ENCODE results near the gene EMC8. TPM values are rescaled to one million over a fixed set of nuclear protein-coding genes. Genes with fewer than 3 reads are reported as not detected.

Gene EMC8
- total RNA-seq, 1 donor from 2014 or later = 49.5 TPM

GRCh38 chr16:85783441-85783840 is 15.9 kb downstream of the EMC8 start:
- Mint-ChIP-seq H3K4me3 (no peak overlapping the region), H3K27ac (no peak overlapping the region), H3K4me1 (ENCODE audit: low read depth) (peaks cover 6% of the 10 kb centered on the region), H3K9me3 (no peaks in the 10 kb centered on the region), H3K27me3 (ENCODE audit: insufficient read depth) (no peaks in the 10 kb centered on the region), H3K36me3 (ENCODE audit: low read depth) (peaks cover 30% of the 10 kb centered on the region)
- intact Hi-C loops (cut with micrococcal nuclease) = no loop called here
- DNase-seq (ENCODE audit: low spot score) = no peak

DNA sequence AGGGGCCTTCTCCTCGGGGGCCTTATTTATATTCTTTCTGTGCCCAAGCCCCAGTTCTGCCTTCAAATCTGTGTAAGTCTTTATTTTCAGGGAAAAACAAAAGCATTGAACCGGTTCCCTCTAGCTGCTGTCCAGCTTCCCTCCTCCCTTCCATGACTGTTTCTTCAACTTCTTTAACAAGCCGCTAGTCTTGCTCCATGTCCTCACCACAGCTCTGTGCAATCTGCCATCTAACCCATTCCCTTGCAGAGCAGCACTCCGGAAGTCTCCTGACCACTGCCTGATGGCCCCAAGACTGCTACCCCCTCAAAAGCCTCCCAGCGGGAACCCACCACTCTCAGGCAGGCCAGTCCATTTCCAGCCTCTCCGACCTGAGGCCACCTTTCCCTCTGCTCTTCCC is 16.9 kb downstream of the EMC8 start:
- peaks cover 6% of the 10 kb centered on the region for H3K4me1 Mint-ChIP-seq (ENCODE audit: low read depth)
- no peak for DNase-seq (ENCODE audit: low spot score)
- peaks cover 31% of the 10 kb centered on the region for H3K36me3 Mint-ChIP-seq (ENCODE audit: low read depth)
- H3K27me3 Mint-ChIP-seq (ENCODE audit: insufficient read depth) = no peaks in the 10 kb centered on the region
- no peak overlapping the region for H3K4me3 Mint-ChIP-seq
- intact Hi-C loops (cut with micrococcal nuclease) = no loop called here
- no peaks in the 10 kb centered on the region for H3K9me3 Mint-ChIP-seq
- no peak overlapping the region for H3K27ac Mint-ChIP-seq

DNA sequence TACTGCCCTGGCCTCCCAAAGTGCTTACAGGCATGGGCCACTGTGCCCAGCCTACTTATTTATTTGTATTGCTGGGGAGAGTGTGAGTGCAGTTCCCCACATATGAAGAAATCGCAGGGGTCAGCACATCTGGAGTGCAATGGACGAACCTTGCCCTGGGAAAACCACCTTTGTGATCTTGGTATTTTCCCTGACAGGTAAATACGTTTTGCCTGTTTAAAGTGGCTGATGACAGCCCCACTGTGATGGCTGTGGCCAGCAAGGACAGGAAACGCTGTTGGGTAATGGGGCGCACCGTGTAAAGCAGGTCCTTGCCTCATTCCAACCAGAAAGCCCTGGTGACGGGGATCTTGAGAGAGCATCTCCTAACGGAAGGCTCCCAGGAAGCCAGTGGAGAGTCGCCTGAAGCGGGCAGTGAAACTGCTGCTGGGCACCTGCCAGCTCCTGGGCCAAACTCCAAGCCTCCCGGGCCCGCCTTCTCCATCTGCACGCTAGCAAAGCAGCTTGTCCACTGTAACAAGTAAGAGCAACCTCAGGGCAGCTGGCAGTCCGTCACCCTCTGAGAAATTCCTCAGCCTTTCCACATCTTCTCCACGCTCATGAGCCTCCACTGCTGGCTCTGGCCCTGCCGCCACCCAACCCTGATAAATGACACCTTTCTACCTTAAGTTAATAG is 17.5 kb downstream of the EMC8 start:
- no peak overlapping the region for H3K27ac Mint-ChIP-seq

GRCh38 chr16:85781156-85781555 is 18.2 kb downstream of the EMC8 start:
- no peak for DNase-seq (ENCODE audit: low spot score)
- H3K27me3 Mint-ChIP-seq (ENCODE audit: insufficient read depth) = no peaks in the 10 kb centered on the region
- intact Hi-C loops (cut with micrococcal nuclease) = no loop called here
- H3K36me3 Mint-ChIP-seq (ENCODE audit: low read depth) = peaks cover 28% of the 10 kb centered on the region
- H3K4me1 Mint-ChIP-seq (ENCODE audit: low read depth) = peaks cover 6% of the 10 kb centered on the region
- H3K4me3 Mint-ChIP-seq = no peak overlapping the region
- H3K27ac Mint-ChIP-seq = no peak overlapping the region
- no peaks in the 10 kb centered on the region for H3K9me3 Mint-ChIP-seq

More for the DNA sequence above, 17.5 kb downstream of the EMC8 start:
- H3K27me3 Mint-ChIP-seq (ENCODE audit: insufficient read depth) = no peaks in the 10 kb centered on the region
- H3K36me3 Mint-ChIP-seq (ENCODE audit: low read depth) = peaks cover 29% of the 10 kb centered on the region
- no peak overlapping the region for H3K4me3 Mint-ChIP-seq
- no peaks in the 10 kb centered on the region for H3K9me3 Mint-ChIP-seq
- H3K4me1 Mint-ChIP-seq (ENCODE audit: low read depth) = peaks cover 6% of the 10 kb centered on the region
- intact Hi-C loops (cut with micrococcal nuclease) = no loop called here
- no peak for DNase-seq (ENCODE audit: low spot score)

DNA sequence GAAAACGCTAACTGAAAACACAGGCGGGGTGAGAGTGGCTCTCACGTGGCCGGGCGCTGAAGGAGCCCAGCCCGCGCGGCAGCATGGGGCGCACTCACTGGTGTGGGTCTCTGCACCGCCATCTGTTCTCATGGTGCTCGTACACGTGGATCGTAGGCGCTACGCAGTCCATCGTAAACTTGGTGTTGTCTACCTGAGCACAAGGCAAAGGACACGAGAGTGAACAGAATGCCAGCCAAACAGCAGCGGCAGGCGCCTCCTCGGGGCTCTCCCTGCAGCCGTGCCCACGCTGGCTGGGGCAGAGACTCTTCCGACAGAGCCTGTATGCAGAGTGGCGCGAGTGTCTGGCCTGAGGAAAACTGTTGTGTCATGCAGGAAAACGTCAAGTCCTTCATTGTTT is 19.1 kb downstream of the EMC8 start:
- Mint-ChIP-seq H3K4me1 (ENCODE audit: low read depth) (peaks cover 6% of the 10 kb centered on the region), H3K4me3 (no peak overlapping the region), H3K27me3 (ENCODE audit: insufficient read depth) (no peaks in the 10 kb centered on the region), H3K36me3 (ENCODE audit: low read depth) (peaks cover 21% of the 10 kb centered on the region), H3K27ac (no peak overlapping the region), H3K9me3 (no peaks in the 10 kb centered on the region)
- no peak for DNase-seq (ENCODE audit: low spot score)
- intact Hi-C loops (cut with micrococcal nuclease) = no loop called here

DNA sequence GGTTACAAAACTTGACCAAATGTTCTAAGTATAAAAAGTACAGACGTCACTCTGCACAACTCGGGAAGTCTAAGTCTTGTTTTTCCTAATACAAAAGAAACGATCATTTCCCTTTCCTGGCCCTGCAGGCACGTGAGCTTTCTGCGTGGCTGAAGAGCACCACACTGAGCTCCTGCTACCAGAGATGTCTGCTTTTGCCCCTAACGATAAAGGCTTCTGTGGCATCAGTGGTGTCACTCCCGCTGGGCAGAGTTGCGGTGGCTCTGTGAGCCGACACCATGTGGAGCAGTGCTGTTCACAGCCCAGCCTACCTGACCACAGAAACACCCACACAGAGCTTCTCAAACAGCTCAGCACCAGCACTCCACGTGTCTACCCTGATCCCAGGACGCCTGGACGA is 20.5 kb downstream of the EMC8 start:
- Mint-ChIP-seq H3K27ac (no peak overlapping the region), H3K4me3 (no peak overlapping the region), H3K27me3 (ENCODE audit: insufficient read depth) (no peaks in the 10 kb centered on the region), H3K9me3 (no peaks in the 10 kb centered on the region), H3K4me1 (ENCODE audit: low read depth) (peaks cover 6% of the 10 kb centered on the region), H3K36me3 (ENCODE audit: low read depth) (peaks cover 21% of the 10 kb centered on the region)
- intact Hi-C loops (cut with micrococcal nuclease) = no loop called here
- DNase-seq (ENCODE audit: low spot score) = no peak

- H3K4me3 Mint-ChIP-seq = no peak overlapping the region
- H3K4me1 Mint-ChIP-seq (ENCODE audit: low read depth) = peaks cover 6% of the 10 kb centered on the region
- peaks cover 21% of the 10 kb centered on the region for H3K36me3 Mint-ChIP-seq (ENCODE audit: low read depth)
- H3K27me3 Mint-ChIP-seq (ENCODE audit: insufficient read depth) = no peaks in the 10 kb centered on the region
- H3K9me3 Mint-ChIP-seq = no peaks in the 10 kb centered on the region
- no peak overlapping the region for H3K27ac Mint-ChIP-seq
- intact Hi-C loops (cut with micrococcal nuclease) = no loop called here
- DNase-seq (ENCODE audit: low spot score) = no peak
Measured at GRCh38 chr16:85777583-85778310, 21.6 kb downstream of the EMC8 start.

DNA sequence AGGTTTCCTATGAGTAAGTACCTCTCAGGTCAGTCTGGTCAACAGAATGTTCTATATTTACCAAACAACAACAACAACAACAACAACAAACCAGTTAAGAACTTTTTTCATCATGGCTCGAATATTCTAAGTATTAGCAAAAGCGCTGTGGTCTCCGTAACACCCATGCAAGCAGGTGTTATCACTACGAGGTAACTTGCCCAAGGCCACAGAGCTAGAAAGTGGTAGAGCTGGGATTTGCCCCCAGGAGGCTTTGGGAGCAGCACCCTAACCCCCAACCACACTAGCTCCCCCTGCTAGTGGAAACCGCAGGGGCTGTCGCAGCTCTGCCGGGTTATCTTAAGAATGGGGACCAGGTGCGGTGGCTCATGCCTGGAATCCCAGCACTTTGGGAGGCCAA is 24.5 kb downstream of the EMC8 start:
- DNase-seq (ENCODE audit: low spot score) = no peak
- H3K4me1 Mint-ChIP-seq (ENCODE audit: low read depth) = peaks cover 6% of the 10 kb centered on the region
- H3K27me3 Mint-ChIP-seq (ENCODE audit: insufficient read depth) = no peaks in the 10 kb centered on the region
- H3K27ac Mint-ChIP-seq = no peak overlapping the region
- no peaks in the 10 kb centered on the region for H3K9me3 Mint-ChIP-seq
- no peak overlapping the region for H3K4me3 Mint-ChIP-seq
- H3K36me3 Mint-ChIP-seq (ENCODE audit: low read depth) = peaks cover 15% of the 10 kb centered on the region
- intact Hi-C loops (cut with micrococcal nuclease) = no loop called here

- Mint-ChIP-seq H3K9me3 (no peaks in the 10 kb centered on the region), H3K4me3 (no peak overlapping the region), H3K27me3 (ENCODE audit: insufficient read depth) (no peaks in the 10 kb centered on the region), H3K27ac (no peak overlapping the region), H3K36me3 (ENCODE audit: low read depth) (peaks cover 11% of the 10 kb centered on the region), H3K4me1 (ENCODE audit: low read depth) (peaks cover 4% of the 10 kb centered on the region)
- no peak for DNase-seq (ENCODE audit: low spot score)
- intact Hi-C loops (cut with micrococcal nuclease) = no loop called here
Measured at GRCh38 chr16:85774136-85774535, 25.2 kb downstream of the EMC8 start.

DNA sequence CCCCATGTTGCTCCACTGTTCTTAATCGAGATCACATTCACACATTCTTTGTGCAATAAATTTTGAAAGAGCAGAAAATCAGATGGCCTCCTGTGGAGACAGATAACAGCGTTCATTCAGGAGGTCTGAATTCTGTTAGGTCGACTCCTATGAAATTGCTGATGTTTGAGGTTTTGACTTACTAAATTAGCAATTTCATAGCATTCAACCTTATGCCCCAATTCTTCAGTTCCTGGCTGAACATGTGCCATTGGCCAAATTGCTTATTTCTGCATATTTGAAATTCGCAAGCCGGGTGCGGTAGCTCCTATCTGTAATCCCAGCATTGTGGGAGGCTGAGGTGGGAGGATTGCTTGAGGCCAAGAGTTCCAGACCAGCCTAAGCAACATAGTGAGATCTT is 26.3 kb downstream of the EMC8 start:
- H3K27me3 Mint-ChIP-seq (ENCODE audit: insufficient read depth) = no peaks in the 10 kb centered on the region
- intact Hi-C loops (cut with micrococcal nuclease) = no loop called here
- no peak overlapping the region for H3K27ac Mint-ChIP-seq
- H3K9me3 Mint-ChIP-seq = no peaks in the 10 kb centered on the region
- peaks cover 3% of the 10 kb centered on the region for H3K36me3 Mint-ChIP-seq (ENCODE audit: low read depth)
- no peaks in the 10 kb centered on the region for H3K4me1 Mint-ChIP-seq (ENCODE audit: low read depth)
- no peak for DNase-seq (ENCODE audit: low spot score)
- H3K4me3 Mint-ChIP-seq = no peak overlapping the region

GRCh38 chr16:85770741-85771140 is 28.6 kb downstream of the EMC8 start:
- H3K9me3 Mint-ChIP-seq = no peaks in the 10 kb centered on the region

GRCh38 chr16:85768199-85768598 is 31.1 kb downstream of the EMC8 start:
- no peaks in the 10 kb centered on the region for H3K36me3 Mint-ChIP-seq (ENCODE audit: low read depth)
- no peak overlapping the region for H3K4me3 Mint-ChIP-seq
- intact Hi-C loops (cut with micrococcal nuclease) = no loop called here
- H3K27ac Mint-ChIP-seq = no peak overlapping the region
- DNase-seq (ENCODE audit: low spot score) = no peak
- no peaks in the 10 kb centered on the region for H3K4me1 Mint-ChIP-seq (ENCODE audit: low read depth)
- H3K27me3 Mint-ChIP-seq (ENCODE audit: insufficient read depth) = no peaks in the 10 kb centered on the region
- H3K9me3 Mint-ChIP-seq = no peaks in the 10 kb centered on the region

More at GRCh38 chr16:85770741-85771140, 28.6 kb downstream of the EMC8 start:
- Mint-ChIP-seq H3K36me3 (ENCODE audit: low read depth) (no peaks in the 10 kb centered on the region), H3K4me1 (ENCODE audit: low read depth) (no peaks in the 10 kb centered on the region), H3K4me3 (no peak overlapping the region), H3K27me3 (ENCODE audit: insufficient read depth) (no peaks in the 10 kb centered on the region), H3K27ac (no peak overlapping the region)
- intact Hi-C loops (cut with micrococcal nuclease) = no loop called here
- DNase-seq (ENCODE audit: low spot score) = no peak

GRCh38 chr16:85767531-85767930 is 31.8 kb downstream of the EMC8 start:
- Mint-ChIP-seq H3K4me1 (ENCODE audit: low read depth) (no peaks in the 10 kb centered on the region), H3K9me3 (no peaks in the 10 kb centered on the region), H3K4me3 (no peak overlapping the region), H3K27me3 (ENCODE audit: insufficient read depth) (no peaks in the 10 kb centered on the region), H3K27ac (no peak overlapping the region), H3K36me3 (ENCODE audit: low read depth) (no peaks in the 10 kb centered on the region)
- intact Hi-C loops (cut with micrococcal nuclease) = no loop called here
- DNase-seq (ENCODE audit: low spot score) = no peak
